Stimulated activated naive CD8-positive, alpha-beta T cell treated with anti-CD3 and anti-CD28 coated beads, Interleukin-15, Interleukin-2, amounts not matched to agents 100 ng/mL and 50 ng/mL, for 24 hours (primary cell): ENCODE measurements around the gene CFC1.
"Not testable (repeated sequence)": the region's sequence is repeated elsewhere in the genome, so short reads cannot be mapped to it uniquely, and the experiment has no call there.

Experiments
- H3K27ac Mint-ChIP-seq: one replicate; pipeline ENCODE4 v1.8.0; 2021; ENCODE audit warnings: mild to moderate bottlenecking, mixed read lengths
- H3K27me3 Mint-ChIP-seq: one replicate; pipeline ENCODE4 v1.8.0; 2021; ENCODE audit warnings: mixed read lengths
- H3K36me3 Mint-ChIP-seq: one replicate; pipeline ENCODE4 v1.8.0; 2021; ENCODE audit warnings: low read depth, mixed read lengths
- H3K4me1 Mint-ChIP-seq: one replicate; pipeline ENCODE4 v1.8.0; 2021; ENCODE audit warnings: low read depth, mixed read lengths
- H3K4me3 Mint-ChIP-seq: one replicate; pipeline ENCODE4 v1.8.0; 2021; ENCODE audit warnings: mild to moderate bottlenecking, mixed read lengths
- H3K9me3 Mint-ChIP-seq: one replicate; pipeline ENCODE4 v1.8.0; 2021; ENCODE audit warnings: mixed read lengths

Gene CFC1

DNA sequence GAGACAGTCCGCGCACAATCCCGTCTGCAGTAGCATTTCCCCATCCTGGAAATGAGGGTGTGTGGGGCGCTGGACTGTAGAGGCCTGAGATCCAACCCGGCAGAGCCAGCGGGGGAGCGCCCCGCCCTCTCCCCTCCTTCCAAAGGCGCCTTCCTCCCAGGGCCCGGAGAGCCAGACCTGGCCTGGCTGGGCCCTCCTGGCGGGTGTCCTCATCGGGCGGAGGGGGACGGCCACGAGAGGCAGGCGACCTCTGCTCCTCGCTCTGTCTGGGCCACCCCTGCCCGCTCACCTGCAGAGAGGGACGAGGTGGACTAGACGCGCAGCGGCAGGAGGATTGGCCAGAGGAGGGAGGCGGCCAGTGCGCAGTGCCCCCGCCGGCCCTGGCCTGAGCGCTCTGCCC, 49.9 kb downstream of the CFC1 start:
- not testable (repeated sequence) for H3K4me1 Mint-ChIP-seq, H3K27ac Mint-ChIP-seq, H3K36me3 Mint-ChIP-seq, H3K27me3 Mint-ChIP-seq, H3K9me3 Mint-ChIP-seq, H3K4me3 Mint-ChIP-seq

- H3K9me3 Mint-ChIP-seq, H3K27me3 Mint-ChIP-seq, H3K4me3 Mint-ChIP-seq, H3K4me1 Mint-ChIP-seq, H3K36me3 Mint-ChIP-seq, H3K27ac Mint-ChIP-seq: not testable (repeated sequence)
Observed at GRCh38 chr2:130548418-130548817, 51.0 kb downstream of the CFC1 start.

- not testable (repeated sequence) for H3K9me3 Mint-ChIP-seq, H3K4me1 Mint-ChIP-seq, H3K27ac Mint-ChIP-seq, H3K4me3 Mint-ChIP-seq, H3K36me3 Mint-ChIP-seq, H3K27me3 Mint-ChIP-seq
Observed at GRCh38 chr2:130544978-130545377, 54.4 kb downstream of the CFC1 start.

DNA sequence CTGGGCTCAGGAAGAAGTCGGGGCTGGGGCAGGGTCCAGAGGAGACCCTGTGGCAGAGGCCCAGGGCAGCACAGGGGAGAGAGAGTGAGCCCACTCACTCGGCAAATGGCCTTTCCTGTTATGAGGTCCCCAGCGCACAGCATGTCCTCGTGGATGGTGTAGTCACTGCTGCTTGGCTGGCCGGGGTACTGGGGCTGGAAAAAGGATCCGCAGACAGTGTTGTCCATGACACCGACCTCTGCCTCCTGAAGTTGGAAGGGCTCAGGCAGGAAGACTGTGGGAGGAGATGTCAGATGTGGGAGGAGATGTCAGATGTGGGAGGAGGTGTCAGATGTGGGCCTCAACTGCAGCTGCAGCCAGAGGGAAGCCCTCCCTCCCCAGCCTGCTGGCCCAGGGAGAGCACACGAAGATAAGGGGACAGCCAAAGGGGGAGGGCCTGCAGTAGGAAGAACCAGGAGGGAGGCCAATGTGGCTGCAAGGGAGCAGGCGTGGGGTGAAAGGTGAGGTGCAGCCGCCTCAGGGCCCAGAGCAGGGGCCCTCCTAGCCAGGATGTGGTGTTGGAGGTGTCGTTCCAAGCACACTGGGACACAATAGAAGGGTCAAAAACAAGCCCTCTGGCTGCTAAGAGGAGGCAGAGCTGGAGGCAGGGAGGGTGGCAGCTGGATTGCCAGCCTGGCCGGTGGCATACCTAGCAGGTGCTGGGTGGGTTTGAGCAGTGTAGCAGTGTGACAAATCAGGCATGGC, 55.4 kb downstream of the CFC1 start:
- H3K36me3 Mint-ChIP-seq, H3K4me3 Mint-ChIP-seq, H3K9me3 Mint-ChIP-seq, H3K27ac Mint-ChIP-seq, H3K27me3 Mint-ChIP-seq, H3K4me1 Mint-ChIP-seq: not testable (repeated sequence)

GRCh38 chr2:130542789-130543188, 56.6 kb downstream of the CFC1 start:
- not testable (repeated sequence) for H3K27ac Mint-ChIP-seq, H3K36me3 Mint-ChIP-seq, H3K4me3 Mint-ChIP-seq, H3K9me3 Mint-ChIP-seq, H3K4me1 Mint-ChIP-seq, H3K27me3 Mint-ChIP-seq
